ENCODE results near the gene UBA52.
A peak's percentile ranks its signal among the peaks of the same experiment; 100 is the strongest.

- TF ChIP-seq CTCF (IDR thresholded peaks at IDR 0.05 in 4 of 5, conservative IDR thresholded peaks at IDR 0.05 in 1 of 5), result peak in 1 of 5 experiments; percentile 28
- TF ChIP-seq POLR2A (IDR thresholded peaks at IDR 0.05), result no peak
These were observed 31.7 kb downstream of the UBA52 start for GRCh38 chr19:18603255-18603957.

Data from gastrocnemius medialis (tissue), 4 donors.